Nephron (organoid): Measurements from ENCODE around the gene LRP1.
A peak's percentile ranks its signal among the peaks of the same experiment; 100 is the strongest.

Experiments used
- H3K27ac Mint-ChIP-seq, 3 experiments: 2 replicates each; pipeline ENCODE4 v1.8.0; 2020; ENCODE audit warnings: mixed read lengths in 3 of 3, mild to moderate bottlenecking in 2 of 3, moderate library complexity in 1 of 3
- H3K27me3 Mint-ChIP-seq: 2 replicates; pipeline ENCODE4 v1.8.0; 2021; ENCODE audit warnings: low read depth, mild to moderate bottlenecking, moderate library complexity, mixed read lengths
- H3K36me3 Mint-ChIP-seq: 2 replicates; pipeline ENCODE4 v1.8.0; 2020; ENCODE audit warnings: low read depth, mixed read lengths
- H3K4me1 Mint-ChIP-seq: 2 replicates; pipeline ENCODE4 v1.8.0; 2020; ENCODE audit warnings: mixed read lengths
- H3K4me3 Mint-ChIP-seq, 3 experiments: 2 replicates each; pipeline ENCODE4 v1.8.0; 2020; ENCODE audit warnings: mild to moderate bottlenecking in 3 of 3, mixed read lengths in 3 of 3, moderate library complexity in 2 of 3
- H3K9me3 Mint-ChIP-seq: 2 replicates; pipeline ENCODE4 v1.8.0; 2020; ENCODE audit warnings: mixed read lengths
- CTCF ChIP-seq, 3 experiments: fragments of 200-600 bp; sonication (generic); IDR thresholded peaks; one replicate each; pipeline ENCODE4 v1.5.0; 2021; ENCODE audit warnings: antibody characterized with exemption in 3 of 3; ENCODE audit not compliant: unreplicated experiment in 3 of 3

Gene LRP1

GRCh38 chr12:57216014-57216911 lies 88.0 kb downstream of the LRP1 start, which contains the start of gene NXPH4:
TSS of gene NXPH4 (plus strand) at chr12:57216794. CDS start at chr12:57216970, 176 bp downstream.
- Mint-ChIP-seq H3K27me3 (peaks cover 69% of the 10 kb centered on the region), H3K4me1 (peaks cover 61% of the 10 kb centered on the region), H3K27ac (peak within 1 kb of the TSS in 2 of 3 experiments; percentile 46 to 47), H3K4me3 (peak within 1 kb of the TSS; percentile 87 to 91 (median 88)), H3K36me3 (no peaks in the 10 kb centered on the region), H3K9me3 (no peaks in the 10 kb centered on the region)
- no peak for TF ChIP-seq CTCF (IDR thresholded peaks at IDR 0.05; ENCODE audit: unreplicated experiment in 3 of 3)

GRCh38 chr12:57216921-57217879 lies 88.9 kb downstream of the LRP1 start:
- peaks cover 69% of the 10 kb centered on the region for H3K4me1 Mint-ChIP-seq
- H3K36me3 Mint-ChIP-seq: no peaks in the 10 kb centered on the region
- peak overlapping the region; percentile 87 to 91 (median 88) for H3K4me3 Mint-ChIP-seq
- peak overlapping the region in 2 of 3 experiments; percentile 46 to 47 for H3K27ac Mint-ChIP-seq
- peaks cover 77% of the 10 kb centered on the region for H3K27me3 Mint-ChIP-seq
- H3K9me3 Mint-ChIP-seq: no peaks in the 10 kb centered on the region
- TF ChIP-seq CTCF (IDR thresholded peaks at IDR 0.05; ENCODE audit: unreplicated experiment in 3 of 3): no peak

- H3K36me3 Mint-ChIP-seq: no peaks in the 10 kb centered on the region
- H3K27me3 Mint-ChIP-seq: peaks cover 86% of the 10 kb centered on the region
- no peaks in the 10 kb centered on the region for H3K9me3 Mint-ChIP-seq
- H3K27ac Mint-ChIP-seq: peak overlapping the region in 2 of 3 experiments; percentile 14 to 70
- peaks cover 73% of the 10 kb centered on the region for H3K4me1 Mint-ChIP-seq
- H3K4me3 Mint-ChIP-seq: peak overlapping the region; percentile 87 to 91 (median 88)
- TF ChIP-seq CTCF (IDR thresholded peaks at IDR 0.05; ENCODE audit: unreplicated experiment in 3 of 3): no peak
Observed at GRCh38 chr12:57218030-57218853, 90.0 kb downstream of the LRP1 start.

- peak overlapping the region; percentile 69 to 88 (median 87) for H3K4me3 Mint-ChIP-seq
- H3K9me3 Mint-ChIP-seq: no peaks in the 10 kb centered on the region
- H3K4me1 Mint-ChIP-seq: peaks cover 71% of the 10 kb centered on the region
- H3K27ac Mint-ChIP-seq: peak overlapping the region; percentile 14 to 70 (median 31)
- TF ChIP-seq CTCF (IDR thresholded peaks at IDR 0.05; ENCODE audit: unreplicated experiment in 3 of 3): no peak
- no peaks in the 10 kb centered on the region for H3K36me3 Mint-ChIP-seq
- peaks cover 86% of the 10 kb centered on the region for H3K27me3 Mint-ChIP-seq
Observed at GRCh38 chr12:57219205-57219992, 91.1 kb downstream of the LRP1 start.
